Fibroblast of upper back skin (primary cell): ENCODE data around the gene AKT3.
A peak's percentile ranks its signal among the peaks of the same experiment; 100 is the strongest.

Source experiments
- DNase-seq: peaks from one replicate; pipeline ENCODE4 v3.0.0-alpha.2; 2013

AKT3 gene

DNA sequence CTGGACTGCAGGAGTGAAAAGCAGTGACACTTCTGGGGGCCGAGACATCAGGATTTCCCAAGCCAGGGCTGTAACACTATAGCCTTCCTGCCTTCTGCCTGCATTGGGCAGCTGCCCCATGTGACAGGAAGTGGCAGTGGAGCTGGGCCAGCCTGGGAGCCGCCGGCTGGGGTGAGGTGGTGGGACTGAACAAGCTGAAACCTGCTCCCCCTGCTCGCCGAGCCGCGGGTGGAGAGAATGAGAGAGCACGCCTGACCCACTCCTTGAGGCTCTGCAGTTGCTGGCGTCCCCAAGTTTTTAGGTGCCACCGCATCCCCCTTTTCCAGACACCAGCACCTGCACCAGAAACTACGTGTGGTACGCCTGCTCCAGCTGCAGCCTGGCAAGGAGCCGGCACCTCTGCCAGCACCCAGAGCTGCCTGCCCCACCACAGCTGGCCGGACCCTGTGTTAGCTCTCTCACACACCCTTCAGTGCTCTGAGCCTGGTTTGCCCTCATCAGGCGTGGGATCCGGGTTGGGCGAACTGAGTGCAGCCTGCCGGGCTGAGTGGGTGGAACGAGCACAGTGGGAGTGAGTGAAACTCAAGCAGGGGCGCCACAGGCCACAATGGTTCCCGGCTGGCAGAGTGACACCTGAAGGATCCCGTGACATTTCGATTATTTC lies 119.4 kb downstream of the AKT3 start:
- no peak for DNase-seq

GRCh38 chr1:243729956-243730355 lies 120.1 kb downstream of the AKT3 start:
- DNase-seq = no peak

GRCh38 chr1:243727503-243728203 lies 122.4 kb downstream of the AKT3 start:
- no peak for DNase-seq

DNA sequence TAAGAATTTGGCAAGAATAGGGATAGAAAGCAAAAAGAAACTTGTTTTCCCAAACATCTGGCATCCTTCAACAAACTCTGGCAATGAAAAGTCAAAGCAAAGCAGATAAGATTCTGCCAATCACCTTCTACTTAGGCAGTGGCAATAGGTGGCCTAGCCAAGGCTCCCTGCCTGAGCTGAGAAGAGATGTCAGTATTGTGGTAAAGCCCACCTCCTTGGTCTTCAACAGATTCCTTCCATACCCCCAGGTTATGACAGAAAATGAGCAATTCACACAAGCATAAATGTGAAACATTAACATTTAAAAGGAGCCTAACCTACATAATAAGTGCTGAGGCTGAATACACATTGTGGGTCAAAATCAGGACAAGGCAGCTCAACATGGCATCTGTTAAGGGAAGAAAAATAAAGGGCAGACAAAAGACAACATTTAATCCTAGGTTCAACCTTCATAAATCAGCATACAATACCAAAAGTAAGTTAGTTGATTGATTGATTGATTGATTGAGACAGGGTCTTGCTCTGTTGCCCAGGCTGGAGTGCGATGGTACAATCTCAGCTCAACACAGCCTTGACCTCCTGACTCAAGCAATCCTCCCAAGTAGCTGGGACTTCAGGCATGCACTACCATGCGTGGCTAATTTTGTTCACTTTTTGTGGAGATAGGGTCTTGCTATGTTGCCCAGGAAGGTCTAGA lies 123.1 kb downstream of the AKT3 start:
- DNase-seq = no peak

- no peak for DNase-seq
Measured at GRCh38 chr1:243725846-243726245, 124.2 kb downstream of the AKT3 start.

- DNase-seq = no peak
Measured at GRCh38 chr1:243725075-243725474, 125.0 kb downstream of the AKT3 start.

GRCh38 chr1:243723458-243724043 lies 126.5 kb downstream of the AKT3 start:
- no peak for DNase-seq

- no peak for DNase-seq
Measured at GRCh38 chr1:243723050-243723449, 127.0 kb downstream of the AKT3 start.

DNA sequence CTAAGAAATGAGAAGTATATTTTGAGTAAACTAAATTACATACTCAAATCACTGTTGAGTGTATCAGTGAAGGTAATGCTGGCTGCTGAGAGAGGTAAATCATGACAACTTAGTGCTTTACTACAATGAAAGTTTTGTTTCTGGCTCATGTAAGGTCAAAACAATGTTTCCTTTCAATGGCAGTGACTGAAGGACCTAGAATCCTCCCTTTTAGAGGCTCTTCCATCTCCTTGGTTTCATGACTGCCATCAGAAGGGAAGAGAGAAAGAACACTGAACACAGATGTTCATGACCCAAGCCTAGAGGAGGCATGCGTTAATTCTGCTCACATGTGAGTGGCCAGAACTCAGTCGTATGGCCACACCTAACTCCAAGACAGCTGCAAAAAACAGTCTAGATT lies 130.6 kb downstream of the AKT3 start:
- no peak for DNase-seq

DNA sequence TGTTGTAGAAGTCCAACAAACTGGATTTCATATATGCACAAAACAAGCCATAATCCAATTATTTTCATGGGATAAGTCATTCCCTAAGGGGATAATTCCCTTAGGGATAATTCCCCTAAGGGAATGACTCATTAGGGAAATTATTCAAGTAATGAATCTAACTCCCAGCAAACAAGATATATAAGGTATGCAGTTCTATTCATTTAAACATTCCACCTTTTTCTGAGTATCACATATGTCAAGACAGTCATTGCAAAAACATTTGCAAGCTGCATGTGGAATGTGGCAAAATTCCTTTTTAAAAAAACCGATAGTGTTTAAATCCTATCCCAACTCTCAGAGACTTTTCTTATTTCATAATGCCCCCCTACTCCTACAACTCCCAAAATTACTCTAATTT lies 131.2 kb downstream of the AKT3 start:
- peak; percentile 95 for DNase-seq

- DNase-seq = no peak
Measured at GRCh38 chr1:243718022-243718421, 132.0 kb downstream of the AKT3 start.

GRCh38 chr1:243716906-243717305 lies 133.1 kb downstream of the AKT3 start:
- DNase-seq = peak; percentile 71

- no peak for DNase-seq
Measured at GRCh38 chr1:243715285-243715684, 134.8 kb downstream of the AKT3 start.

DNA sequence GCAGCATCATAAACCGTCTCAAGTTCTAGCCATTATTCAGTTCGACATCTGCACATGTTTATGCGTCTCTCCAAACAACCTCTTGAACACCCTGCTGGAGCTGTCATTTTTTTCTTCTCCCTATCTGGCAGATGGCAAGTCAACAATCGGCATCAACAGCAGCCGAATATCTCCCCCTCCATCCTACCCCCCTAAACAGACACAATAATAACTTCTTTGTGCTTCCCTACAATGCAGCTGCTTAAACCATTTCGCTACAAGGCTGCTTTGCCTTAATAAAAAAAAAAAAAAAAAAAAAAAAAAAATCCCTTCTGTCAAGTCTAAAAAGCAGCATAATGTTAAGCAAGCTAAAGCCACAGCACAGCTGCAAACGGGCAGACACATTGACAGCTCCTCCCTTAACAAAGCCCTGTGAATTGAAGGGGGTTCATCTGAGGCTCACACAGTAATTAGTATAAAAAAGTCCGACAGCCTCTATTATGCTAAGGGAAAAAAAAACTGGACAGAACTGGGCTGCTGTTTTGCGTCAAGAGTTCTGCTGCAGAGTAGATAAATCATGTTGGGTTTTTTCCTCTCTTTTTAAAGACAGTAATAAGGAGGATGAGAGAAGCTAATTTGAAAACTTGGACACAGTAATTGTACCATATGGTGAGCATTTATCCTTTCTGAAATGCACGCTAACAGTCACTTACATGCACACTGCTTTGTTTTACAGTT lies 136.4 kb downstream of the AKT3 start:
- DNase-seq = peak; percentile 75

DNA sequence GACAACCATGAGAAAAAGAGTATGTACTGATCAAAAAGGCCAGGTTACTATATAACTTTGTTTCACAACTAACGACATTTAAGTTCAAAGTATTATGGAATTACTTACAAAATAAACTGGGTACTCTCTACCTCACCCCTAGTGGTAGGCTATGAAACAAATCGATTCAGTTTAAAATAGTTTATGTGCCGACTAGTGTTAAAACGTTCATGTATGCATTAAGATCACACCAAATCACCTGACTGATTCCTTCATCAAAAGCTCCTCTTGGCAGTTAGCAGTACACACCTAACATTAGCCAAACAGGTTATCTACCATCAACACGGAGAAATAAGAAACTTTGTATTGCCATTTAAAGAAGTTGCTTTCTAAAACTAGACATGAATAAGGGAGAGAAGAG lies 137.1 kb downstream of the AKT3 start:
- no peak for DNase-seq

GRCh38 chr1:243712242-243712641 lies 137.8 kb downstream of the AKT3 start:
- DNase-seq = no peak

GRCh38 chr1:243710467-243710866 lies 139.6 kb downstream of the AKT3 start:
- no peak for DNase-seq

GRCh38 chr1:243708210-243708609 lies 141.8 kb downstream of the AKT3 start:
- DNase-seq = no peak

- DNase-seq = no peak
Measured at GRCh38 chr1:243706563-243706962, 143.5 kb downstream of the AKT3 start.

DNA sequence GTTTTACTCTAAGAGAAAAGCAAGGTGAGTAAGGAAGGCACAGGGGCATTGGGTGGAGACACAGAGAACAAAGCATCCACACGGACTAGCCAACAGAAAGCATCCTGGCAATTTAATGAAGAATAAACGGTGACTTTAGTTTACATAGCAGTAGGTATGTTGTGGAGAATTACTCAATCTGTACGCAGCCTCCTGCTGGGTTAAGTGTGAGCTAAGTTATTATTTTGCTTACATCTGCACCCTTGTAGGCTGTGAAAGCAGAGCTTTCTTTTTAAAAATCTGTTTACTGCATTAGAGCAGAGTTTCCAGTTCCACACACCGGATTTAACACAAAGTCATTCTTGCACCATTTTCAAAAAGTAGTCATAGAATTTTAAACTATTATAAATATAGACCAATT lies 144.5 kb downstream of the AKT3 start:
- DNase-seq = no peak

GRCh38 chr1:243701872-243702271 lies 148.2 kb downstream of the AKT3 start:
- DNase-seq = no peak

DNA sequence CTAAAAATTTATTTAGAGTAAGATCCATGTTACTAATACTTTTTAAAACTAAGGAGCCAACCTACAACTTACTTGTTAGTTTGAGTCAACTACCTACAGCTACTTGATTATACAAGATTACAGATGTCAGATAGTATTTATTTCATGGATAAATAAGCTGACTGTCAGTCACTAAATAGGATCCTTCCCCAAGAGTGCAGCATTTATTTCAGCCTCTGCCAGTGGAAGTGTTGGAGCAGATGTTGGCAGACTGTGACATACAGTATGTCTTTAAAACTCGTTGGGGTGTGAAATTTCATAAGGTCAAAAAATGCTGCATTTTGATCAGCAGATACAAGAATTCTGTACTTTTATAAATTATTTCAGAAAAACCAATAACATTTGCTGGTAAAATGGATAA lies 156.2 kb downstream of the AKT3 start:
- DNase-seq = no peak

DNA sequence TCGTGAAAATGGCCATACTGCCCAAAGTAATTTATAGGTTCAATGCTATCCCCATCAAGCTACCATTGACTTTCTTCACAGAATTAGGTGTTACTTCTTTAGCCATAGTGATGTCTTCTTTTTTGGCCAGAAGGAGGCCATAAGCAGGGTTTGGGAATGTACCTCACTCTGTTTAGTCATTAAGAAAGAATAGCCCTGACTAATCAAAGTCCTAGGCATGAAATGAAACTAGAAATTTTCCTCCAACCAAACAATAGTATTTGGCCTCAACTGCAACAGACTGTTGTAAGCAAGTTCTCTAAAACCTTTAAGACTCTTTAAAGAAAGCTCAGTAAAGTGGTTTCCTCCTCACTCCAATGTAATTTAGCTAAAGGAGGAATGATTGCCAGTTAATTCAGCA lies 163.9 kb downstream of the AKT3 start:
- DNase-seq = no peak
